Activated gamma-delta T cell treated with anti-CD3 and anti-CD28 coated beads, Interleukin-2, amount 50 U/mL, for 16 hours (primary cell): ENCODE measurements around the gene NTNG1.

Experiments
- DNase-seq: peaks from one replicate; pipeline ENCODE4 v3.0.0-alpha.2; 2020; ENCODE audit warnings: low read depth

The NTNG1 gene

GRCh38 chr1:107405236-107405635 is 264.4 kb downstream of the NTNG1 start:
- DNase-seq, result no peak

GRCh38 chr1:107407011-107407410 is 266.2 kb downstream of the NTNG1 start:
- no peak for DNase-seq

GRCh38 chr1:107413546-107413945 is 272.7 kb downstream of the NTNG1 start:
- no peak for DNase-seq

- no peak for DNase-seq
Observed at GRCh38 chr1:107413951-107414350, 273.1 kb downstream of the NTNG1 start.

- no peak for DNase-seq
Observed at GRCh38 chr1:107414550-107414949, 273.7 kb downstream of the NTNG1 start.

- DNase-seq, result no peak
Observed at GRCh38 chr1:107415241-107415640, 274.4 kb downstream of the NTNG1 start.

- no peak for DNase-seq
Observed at GRCh38 chr1:107419003-107419402, 278.2 kb downstream of the NTNG1 start.

- no peak for DNase-seq
Observed at GRCh38 chr1:107422901-107423300, 282.1 kb downstream of the NTNG1 start.

- no peak for DNase-seq
Observed at GRCh38 chr1:107430540-107431228, 289.8 kb downstream of the NTNG1 start.

- DNase-seq, result no peak
Observed at GRCh38 chr1:107432108-107432507, 291.3 kb downstream of the NTNG1 start.

GRCh38 chr1:107433068-107433467 is 292.2 kb downstream of the NTNG1 start:
- no peak for DNase-seq

GRCh38 chr1:107433635-107434360 is 293.0 kb downstream of the NTNG1 start:
- no peak for DNase-seq

- no peak for DNase-seq
Observed at GRCh38 chr1:107434361-107434693, 293.5 kb downstream of the NTNG1 start.

GRCh38 chr1:107436552-107437241 is 295.9 kb downstream of the NTNG1 start:
- no peak for DNase-seq

GRCh38 chr1:107439567-107439966 is 298.7 kb downstream of the NTNG1 start:
- no peak for DNase-seq

- no peak for DNase-seq
Observed at GRCh38 chr1:107442551-107442950, 301.7 kb downstream of the NTNG1 start.

GRCh38 chr1:107443027-107443426 is 302.2 kb downstream of the NTNG1 start:
- no peak for DNase-seq

- DNase-seq, result no peak
Observed at GRCh38 chr1:107443860-107444259, 303.0 kb downstream of the NTNG1 start.

GRCh38 chr1:107444302-107444701 is 303.5 kb downstream of the NTNG1 start:
- DNase-seq, result no peak

- DNase-seq, result no peak
Observed at GRCh38 chr1:107449326-107449725, 308.5 kb downstream of the NTNG1 start.

GRCh38 chr1:107450899-107451664 is 310.2 kb downstream of the NTNG1 start:
- DNase-seq, result no peak

- no peak for DNase-seq
Observed at GRCh38 chr1:107451715-107452114, 310.9 kb downstream of the NTNG1 start.
